ENCODE measurements around the gene STK35. TPM values are rescaled to one million over a fixed set of nuclear protein-coding genes. Genes with fewer than 3 reads are reported as not detected.

Gene STK35
- total RNA-seq, 2 donors from 2014 or later = 25.8 to 26.7 TPM

DNA sequence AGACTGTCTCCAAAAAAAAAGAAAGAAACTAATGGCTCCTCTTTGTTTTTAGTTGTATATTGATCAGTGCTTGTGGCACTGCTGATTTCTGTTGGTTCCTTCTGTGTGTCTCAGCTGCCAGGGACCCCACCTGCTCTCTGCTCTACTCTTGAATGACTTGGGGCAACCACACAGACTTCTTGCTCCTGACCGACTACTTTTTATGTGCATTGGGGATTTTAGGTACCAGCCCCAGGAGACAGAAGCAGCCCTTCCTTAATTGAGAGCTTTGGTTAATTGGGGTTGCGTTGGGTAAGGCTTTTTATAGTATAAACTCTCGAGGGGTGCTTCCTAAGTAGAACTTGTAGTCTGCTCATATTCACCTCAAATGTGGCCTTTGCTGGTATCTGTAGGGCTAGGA, 6.9 kb downstream of the STK35 start:
- H3K27ac ChIP-seq = no peak overlapping the region
- no peak for DNase-seq
- TF ChIP-seq, protein P1, sequence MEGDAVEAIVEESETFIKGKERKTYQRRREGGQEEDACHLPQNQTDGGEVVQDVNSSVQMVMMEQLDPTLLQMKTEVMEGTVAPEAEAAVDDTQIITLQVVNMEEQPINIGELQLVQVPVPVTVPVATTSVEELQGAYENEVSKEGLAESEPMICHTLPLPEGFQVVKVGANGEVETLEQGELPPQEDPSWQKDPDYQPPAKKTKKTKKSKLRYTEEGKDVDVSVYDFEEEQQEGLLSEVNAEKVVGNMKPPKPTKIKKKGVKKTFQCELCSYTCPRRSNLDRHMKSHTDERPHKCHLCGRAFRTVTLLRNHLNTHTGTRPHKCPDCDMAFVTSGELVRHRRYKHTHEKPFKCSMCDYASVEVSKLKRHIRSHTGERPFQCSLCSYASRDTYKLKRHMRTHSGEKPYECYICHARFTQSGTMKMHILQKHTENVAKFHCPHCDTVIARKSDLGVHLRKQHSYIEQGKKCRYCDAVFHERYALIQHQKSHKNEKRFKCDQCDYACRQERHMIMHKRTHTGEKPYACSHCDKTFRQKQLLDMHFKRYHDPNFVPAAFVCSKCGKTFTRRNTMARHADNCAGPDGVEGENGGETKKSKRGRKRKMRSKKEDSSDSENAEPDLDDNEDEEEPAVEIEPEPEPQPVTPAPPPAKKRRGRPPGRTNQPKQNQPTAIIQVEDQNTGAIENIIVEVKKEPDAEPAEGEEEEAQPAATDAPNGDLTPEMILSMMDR (IDR thresholded peaks at IDR 0.05) = no peak
- no peak overlapping the region for H3K4me3 ChIP-seq
- H3K9ac ChIP-seq (ENCODE audit: low read depth in 2 of 2, low read length in 2 of 2) = no peak overlapping the region
- H3K4me1 ChIP-seq = peaks cover 21% of the 10 kb centered on the region
- H3K27me3 ChIP-seq = no peaks in the 10 kb centered on the region
- H3K36me3 ChIP-seq = no peaks in the 10 kb centered on the region
- no peaks in the 10 kb centered on the region for H3K9me3 ChIP-seq
- intact Hi-C loops (cut with DNase I) = no loop called here

DNA sequence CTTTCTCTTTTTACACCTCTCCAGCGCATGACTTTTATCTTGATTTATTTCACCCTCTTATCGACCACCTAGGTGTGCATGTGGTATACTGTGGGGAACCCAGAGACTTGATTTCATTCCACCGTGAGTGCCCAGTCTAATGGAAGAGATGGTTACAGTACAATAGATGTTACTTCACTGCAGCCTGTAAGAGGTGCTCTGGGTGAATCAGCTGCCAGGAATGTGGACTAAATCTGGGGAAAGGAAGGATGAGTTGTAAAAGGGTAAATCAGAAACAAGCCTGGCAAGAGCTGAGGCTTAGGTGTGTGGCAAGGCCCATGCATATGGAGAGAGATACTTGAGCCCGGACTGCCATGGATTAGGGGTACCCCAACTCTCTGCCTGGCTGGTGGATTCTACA, 7.4 kb downstream of the STK35 start:
- H3K4me1 ChIP-seq = peaks cover 21% of the 10 kb centered on the region
- H3K27ac ChIP-seq = no peak overlapping the region
- intact Hi-C loops (cut with DNase I) = no loop called here
- TF ChIP-seq, protein P1 (IDR thresholded peaks at IDR 0.05) = no peak
- no peaks in the 10 kb centered on the region for H3K9me3 ChIP-seq
- no peaks in the 10 kb centered on the region for H3K36me3 ChIP-seq
- H3K27me3 ChIP-seq = no peaks in the 10 kb centered on the region
- no peak overlapping the region for H3K4me3 ChIP-seq
- no peak for DNase-seq
- H3K9ac ChIP-seq (ENCODE audit: low read depth in 2 of 2, low read length in 2 of 2) = no peak overlapping the region

DNA sequence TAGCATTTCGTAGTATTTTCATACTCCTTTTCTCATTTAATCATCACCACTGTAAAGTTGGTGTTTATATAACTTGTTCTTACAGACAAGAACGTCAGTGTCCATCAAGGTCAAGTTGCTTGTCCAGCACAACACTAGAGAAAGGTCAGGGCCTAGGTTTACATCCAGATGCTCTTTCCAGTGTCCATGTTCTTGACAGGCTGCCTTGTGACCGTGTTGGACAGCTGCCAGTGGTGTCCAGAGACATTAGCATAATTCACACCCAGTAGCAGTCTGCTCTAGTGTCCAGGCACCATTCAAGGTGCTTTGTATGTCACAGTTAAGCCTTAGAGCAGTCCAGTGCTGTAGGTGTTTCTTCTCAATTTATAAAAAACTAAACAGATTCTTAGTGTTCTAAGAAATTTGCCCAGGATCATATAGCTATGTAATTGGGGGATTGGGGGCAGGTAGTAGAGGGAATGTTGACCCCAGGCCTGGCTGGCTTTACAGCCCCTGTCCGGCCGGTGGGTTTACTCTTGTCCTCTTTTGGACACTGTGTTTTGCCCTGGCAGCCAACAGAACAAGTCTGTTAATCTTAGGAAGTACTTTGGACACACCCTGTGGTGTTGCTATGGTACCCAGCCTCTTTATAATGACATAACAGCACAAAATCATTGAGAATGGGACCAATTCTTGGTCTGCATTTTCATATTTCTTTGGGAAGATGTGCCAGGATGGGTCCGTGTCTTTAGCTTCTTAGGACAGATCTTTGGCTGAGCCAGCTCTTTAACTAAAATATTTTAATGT, 8.0 kb downstream of the STK35 start:
- no peak overlapping the region for H3K27ac ChIP-seq
- no peaks in the 10 kb centered on the region for H3K27me3 ChIP-seq
- no peaks in the 10 kb centered on the region for H3K36me3 ChIP-seq
- peak; percentile 32 for DNase-seq
- TF ChIP-seq, protein P1 (IDR thresholded peaks at IDR 0.05) = no peak
- no peaks in the 10 kb centered on the region for H3K9me3 ChIP-seq
- H3K9ac ChIP-seq (ENCODE audit: low read depth in 2 of 2, low read length in 2 of 2) = no peak overlapping the region
- H3K4me3 ChIP-seq = no peak overlapping the region
- intact Hi-C loops (cut with DNase I) = no loop called here
- peaks cover 17% of the 10 kb centered on the region for H3K4me1 ChIP-seq

DNA sequence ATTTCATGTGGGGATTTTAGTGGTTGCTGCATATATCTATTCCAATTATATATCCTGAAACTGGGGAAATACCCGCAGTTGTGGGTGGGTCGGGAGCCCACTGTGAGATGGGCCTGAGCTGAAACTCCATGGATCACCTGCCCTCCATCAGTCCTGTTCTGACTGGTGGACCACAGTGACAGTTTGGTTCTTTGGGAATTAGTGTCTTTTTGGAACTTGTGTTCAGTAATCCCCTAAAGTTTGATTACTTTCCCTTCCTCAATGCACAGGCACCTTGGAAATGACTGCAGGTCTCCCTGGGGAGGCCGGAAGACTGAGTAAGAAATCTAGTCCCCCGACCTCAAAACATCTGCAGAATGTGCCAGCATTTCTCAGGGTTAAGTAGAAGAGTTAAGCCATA, 11.3 kb downstream of the STK35 start:
- Histone ChIP-seq H3K36me3 (peaks cover 8% of the 10 kb centered on the region), H3K27me3 (no peaks in the 10 kb centered on the region), H3K4me1 (peaks cover 9% of the 10 kb centered on the region), H3K27ac (no peak overlapping the region), H3K9ac (ENCODE audit: low read depth in 2 of 2, low read length in 2 of 2) (no peak overlapping the region), H3K9me3 (no peaks in the 10 kb centered on the region), H3K4me3 (no peak overlapping the region)
- no peak for DNase-seq
- TF ChIP-seq, protein P1 (IDR thresholded peaks at IDR 0.05) = no peak
- intact Hi-C loops (cut with DNase I) = no loop called here

DNA sequence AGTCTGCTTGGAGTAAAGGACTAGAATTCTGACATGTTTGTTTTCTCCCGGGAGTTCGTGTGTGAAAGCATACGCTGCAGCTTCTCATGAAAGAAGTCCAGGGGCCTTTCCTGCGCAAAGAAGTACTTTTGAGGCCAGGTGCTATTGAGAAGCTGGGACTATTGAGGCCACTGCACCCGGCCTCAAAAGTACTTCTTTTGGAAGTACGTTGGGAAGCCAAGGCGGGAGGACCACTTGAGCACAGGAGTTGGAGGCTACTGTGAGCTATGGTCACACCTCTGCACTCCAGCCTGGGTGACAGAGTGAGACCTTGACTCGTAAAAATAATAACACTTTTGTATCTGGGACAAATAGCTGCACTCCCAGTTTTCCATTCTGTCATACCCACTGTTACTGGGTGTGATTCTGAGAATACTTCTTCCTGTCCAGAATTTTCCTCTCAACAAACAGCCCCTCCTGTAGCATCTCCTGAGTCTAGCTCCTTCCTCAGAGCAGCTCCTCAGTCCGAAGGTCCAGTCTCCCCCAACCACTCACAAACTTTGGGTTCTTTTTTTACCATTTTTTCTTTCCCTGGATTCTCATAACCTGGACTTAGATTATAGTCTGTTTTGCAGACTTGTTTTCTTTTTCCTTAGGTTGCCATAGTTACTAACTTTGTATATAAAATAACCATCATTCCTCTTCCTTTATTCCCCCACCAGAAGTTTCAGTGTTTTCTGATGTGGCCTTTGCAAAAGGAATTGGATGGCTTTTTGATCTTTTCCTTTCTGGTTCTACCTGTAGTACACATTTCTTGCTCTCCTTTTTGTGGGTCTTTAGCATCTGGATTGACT, 12.7 kb downstream of the STK35 start:
- Histone ChIP-seq H3K27ac (no peak overlapping the region), H3K9me3 (no peaks in the 10 kb centered on the region), H3K27me3 (no peaks in the 10 kb centered on the region), H3K4me1 (peaks cover 4% of the 10 kb centered on the region), H3K36me3 (peaks cover 10% of the 10 kb centered on the region), H3K4me3 (no peak overlapping the region), H3K9ac (ENCODE audit: low read depth in 2 of 2, low read length in 2 of 2) (no peak overlapping the region)
- TF ChIP-seq, protein P1 (IDR thresholded peaks at IDR 0.05) = no peak
- no peak for DNase-seq
- intact Hi-C loops (cut with DNase I) = no loop called here

All from colonic mucosa (tissue), 4 donors.